C4-2B (cell line): ENCODE measurements around the gene CELF6.

ENCODE experiments used
- CTCF ChIP-seq: fragments of 450-650 bp; conservative IDR thresholded peaks from 2 replicates; pipeline ENCODE4 v1.5.1; 2017; ENCODE audit warnings: mild to moderate bottlenecking
- ZFX ChIP-seq: fragments of 450-650 bp; IDR thresholded peaks from 2 replicates; pipeline ENCODE4 v1.6.1; 2017

- no peak for TF ChIP-seq CTCF
- TF ChIP-seq ZFX, result no peak
Measured at GRCh38 chr15:72252663-72253299, 67.2 kb downstream of the CELF6 start.
